ENCODE data around the gene TMEM132D.

The TMEM132D gene

GRCh38 chr12:129160282-129160681, 743.5 kb downstream of the TMEM132D start:
- H3K4me3 ChIP-seq (ENCODE audit: low read length): no peak overlapping the region
- H3K4me1 ChIP-seq (ENCODE audit: control insufficient read depth, insufficient read depth, low read length): no peaks in the 10 kb centered on the region
- H3K9ac ChIP-seq (ENCODE audit: low read length): no peak overlapping the region
- no peaks in the 10 kb centered on the region for H3K27me3 ChIP-seq (ENCODE audit: control insufficient read depth, insufficient read depth, low read length)
- no peaks in the 10 kb centered on the region for H3K9me3 ChIP-seq (ENCODE audit: control insufficient read depth, low read length)
- no peaks in the 10 kb centered on the region for H3K36me3 ChIP-seq (ENCODE audit: control insufficient read depth, insufficient read depth, low read length)

- Histone ChIP-seq H3K9ac (ENCODE audit: low read length) (no peak overlapping the region), H3K27me3 (ENCODE audit: control insufficient read depth, insufficient read depth, low read length) (no peaks in the 10 kb centered on the region), H3K4me3 (ENCODE audit: low read length) (no peak overlapping the region), H3K36me3 (ENCODE audit: control insufficient read depth, insufficient read depth, low read length) (no peaks in the 10 kb centered on the region), H3K9me3 (ENCODE audit: control insufficient read depth, low read length) (no peaks in the 10 kb centered on the region), H3K4me1 (ENCODE audit: control insufficient read depth, insufficient read depth, low read length) (no peaks in the 10 kb centered on the region)
Observed at GRCh38 chr12:129152351-129153104, 751.3 kb downstream of the TMEM132D start.

GRCh38 chr12:129150721-129151120, 753.1 kb downstream of the TMEM132D start:
- Histone ChIP-seq H3K9me3 (ENCODE audit: control insufficient read depth, low read length) (no peaks in the 10 kb centered on the region), H3K4me1 (ENCODE audit: control insufficient read depth, insufficient read depth, low read length) (no peaks in the 10 kb centered on the region), H3K9ac (ENCODE audit: low read length) (no peak overlapping the region), H3K4me3 (ENCODE audit: low read length) (no peak overlapping the region), H3K27me3 (ENCODE audit: control insufficient read depth, insufficient read depth, low read length) (no peaks in the 10 kb centered on the region), H3K36me3 (ENCODE audit: control insufficient read depth, insufficient read depth, low read length) (no peaks in the 10 kb centered on the region)

DNA sequence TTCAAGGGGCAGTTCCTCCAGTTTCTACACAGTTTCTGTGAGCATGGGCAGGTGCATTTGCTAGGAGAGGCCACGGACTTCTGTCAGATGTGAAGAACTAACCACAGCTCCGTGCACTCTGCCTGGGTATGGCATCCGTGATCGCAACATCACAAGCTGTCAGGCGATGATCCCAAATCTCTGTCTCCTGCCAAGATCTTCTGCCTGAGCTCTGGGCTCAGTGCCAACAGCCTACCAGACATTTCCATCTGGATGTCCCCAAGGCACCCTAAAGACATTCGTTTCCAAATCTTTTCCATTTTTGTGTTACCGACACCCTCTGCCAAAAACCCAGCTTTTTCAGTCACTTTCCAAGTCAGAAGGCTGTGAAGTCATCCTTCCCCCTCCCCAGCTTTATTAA, 758.4 kb downstream of the TMEM132D start:
- Histone ChIP-seq H3K36me3 (ENCODE audit: control insufficient read depth, insufficient read depth, low read length) (no peaks in the 10 kb centered on the region), H3K4me3 (ENCODE audit: low read length) (no peak overlapping the region), H3K27me3 (ENCODE audit: control insufficient read depth, insufficient read depth, low read length) (no peaks in the 10 kb centered on the region), H3K9ac (ENCODE audit: low read length) (no peak overlapping the region), H3K4me1 (ENCODE audit: control insufficient read depth, insufficient read depth, low read length) (no peaks in the 10 kb centered on the region), H3K9me3 (ENCODE audit: control insufficient read depth, low read length) (no peaks in the 10 kb centered on the region)

GRCh38 chr12:129138776-129139175, 765.0 kb downstream of the TMEM132D start:
- no peaks in the 10 kb centered on the region for H3K36me3 ChIP-seq (ENCODE audit: control insufficient read depth, insufficient read depth, low read length)

DNA sequence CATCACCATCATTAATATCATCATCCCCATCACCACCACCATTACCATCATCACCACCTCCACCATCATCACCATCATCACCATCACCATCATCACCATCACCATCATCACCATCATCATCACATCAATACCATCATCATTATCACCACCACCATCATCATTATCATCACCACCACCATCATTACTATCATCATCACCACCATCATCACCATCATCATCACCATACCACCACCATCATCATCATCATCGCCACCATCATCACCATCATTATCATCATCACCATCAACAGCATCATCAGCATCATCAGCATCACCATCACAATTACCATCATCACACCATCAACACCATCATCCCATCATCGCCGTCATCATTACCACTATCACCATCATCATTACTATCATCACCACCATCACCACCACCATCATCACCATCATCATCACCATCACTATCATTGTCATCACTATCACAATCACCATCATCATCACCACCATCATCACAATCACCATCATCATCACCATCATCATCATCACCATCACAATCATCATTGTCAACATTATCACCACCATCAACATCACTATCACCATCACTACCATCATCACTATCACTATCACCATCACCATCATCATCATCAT, 767.0 kb downstream of the TMEM132D start:
- no peaks in the 10 kb centered on the region for H3K36me3 ChIP-seq (ENCODE audit: control insufficient read depth, insufficient read depth, low read length)
- H3K4me3 ChIP-seq (ENCODE audit: low read length): no peak overlapping the region

More at GRCh38 chr12:129138776-129139175, 765.0 kb downstream of the TMEM132D start:
- Histone ChIP-seq H3K4me3 (ENCODE audit: low read length) (no peak overlapping the region), H3K4me1 (ENCODE audit: control insufficient read depth, insufficient read depth, low read length) (no peaks in the 10 kb centered on the region), H3K27me3 (ENCODE audit: control insufficient read depth, insufficient read depth, low read length) (no peaks in the 10 kb centered on the region), H3K9ac (ENCODE audit: low read length) (no peak overlapping the region), H3K9me3 (ENCODE audit: control insufficient read depth, low read length) (no peaks in the 10 kb centered on the region)

DNA sequence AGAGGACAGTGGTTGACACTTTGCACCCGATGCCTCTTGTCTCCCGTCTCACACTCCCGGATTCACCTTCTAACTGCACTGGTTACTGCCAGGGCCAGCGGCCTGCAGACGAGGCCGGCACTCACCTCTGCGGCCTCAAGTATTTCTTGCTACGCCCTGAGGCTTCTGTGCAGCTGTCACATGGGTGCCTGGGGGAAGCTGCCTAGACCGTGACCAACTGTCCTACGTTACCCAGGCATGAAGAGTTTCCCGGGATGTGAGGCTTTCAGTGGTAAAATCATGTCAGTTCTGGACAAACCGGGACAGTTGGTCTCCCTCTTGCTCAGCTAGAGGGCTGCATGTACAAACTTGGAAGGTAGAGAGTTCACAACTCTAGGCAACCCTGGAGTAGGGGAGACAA, 776.1 kb downstream of the TMEM132D start:
- Histone ChIP-seq H3K27me3 (ENCODE audit: control insufficient read depth, insufficient read depth, low read length) (no peaks in the 10 kb centered on the region), H3K36me3 (ENCODE audit: control insufficient read depth, insufficient read depth, low read length) (no peaks in the 10 kb centered on the region), H3K4me1 (ENCODE audit: control insufficient read depth, insufficient read depth, low read length) (no peaks in the 10 kb centered on the region), H3K4me3 (ENCODE audit: low read length) (no peak overlapping the region), H3K9ac (ENCODE audit: low read length) (no peak overlapping the region), H3K9me3 (ENCODE audit: control insufficient read depth, low read length) (no peaks in the 10 kb centered on the region)

More for the DNA sequence above, 767.0 kb downstream of the TMEM132D start:
- no peaks in the 10 kb centered on the region for H3K9me3 ChIP-seq (ENCODE audit: control insufficient read depth, low read length)
- no peak overlapping the region for H3K9ac ChIP-seq (ENCODE audit: low read length)
- no peaks in the 10 kb centered on the region for H3K27me3 ChIP-seq (ENCODE audit: control insufficient read depth, insufficient read depth, low read length)
- no peaks in the 10 kb centered on the region for H3K4me1 ChIP-seq (ENCODE audit: control insufficient read depth, insufficient read depth, low read length)

GRCh38 chr12:129127211-129127610, 776.6 kb downstream of the TMEM132D start:
- H3K27me3 ChIP-seq (ENCODE audit: control insufficient read depth, insufficient read depth, low read length): no peaks in the 10 kb centered on the region
- H3K9ac ChIP-seq (ENCODE audit: low read length): no peak overlapping the region
- no peaks in the 10 kb centered on the region for H3K4me1 ChIP-seq (ENCODE audit: control insufficient read depth, insufficient read depth, low read length)
- no peaks in the 10 kb centered on the region for H3K36me3 ChIP-seq (ENCODE audit: control insufficient read depth, insufficient read depth, low read length)
- H3K9me3 ChIP-seq (ENCODE audit: control insufficient read depth, low read length): no peaks in the 10 kb centered on the region
- H3K4me3 ChIP-seq (ENCODE audit: low read length): no peak overlapping the region

DNA sequence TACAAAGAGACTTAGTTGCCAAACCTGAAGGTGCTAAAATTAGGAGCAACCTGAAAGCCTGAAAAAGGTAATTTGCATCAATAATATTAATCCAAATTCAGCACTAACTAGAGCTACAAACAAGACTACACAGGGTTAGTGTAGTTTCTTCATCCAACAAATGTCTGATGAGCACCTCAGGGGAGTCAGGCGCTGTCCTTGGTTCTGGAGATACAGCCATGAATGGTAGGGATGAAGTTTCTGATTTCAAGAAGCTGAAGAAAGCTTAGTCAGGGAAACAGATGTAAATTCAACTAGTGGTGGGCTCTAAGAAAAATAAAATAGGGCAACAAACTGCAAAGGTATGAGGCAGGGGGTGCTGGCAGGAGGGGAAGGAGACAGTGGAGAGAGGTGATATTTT, 784.3 kb downstream of the TMEM132D start:
- no peaks in the 10 kb centered on the region for H3K27me3 ChIP-seq (ENCODE audit: control insufficient read depth, insufficient read depth, low read length)
- no peaks in the 10 kb centered on the region for H3K36me3 ChIP-seq (ENCODE audit: control insufficient read depth, insufficient read depth, low read length)
- H3K4me1 ChIP-seq (ENCODE audit: control insufficient read depth, insufficient read depth, low read length): no peaks in the 10 kb centered on the region
- H3K9ac ChIP-seq (ENCODE audit: low read length): no peak overlapping the region
- H3K4me3 ChIP-seq (ENCODE audit: low read length): no peak overlapping the region
- H3K9me3 ChIP-seq (ENCODE audit: control insufficient read depth, low read length): no peaks in the 10 kb centered on the region

DNA sequence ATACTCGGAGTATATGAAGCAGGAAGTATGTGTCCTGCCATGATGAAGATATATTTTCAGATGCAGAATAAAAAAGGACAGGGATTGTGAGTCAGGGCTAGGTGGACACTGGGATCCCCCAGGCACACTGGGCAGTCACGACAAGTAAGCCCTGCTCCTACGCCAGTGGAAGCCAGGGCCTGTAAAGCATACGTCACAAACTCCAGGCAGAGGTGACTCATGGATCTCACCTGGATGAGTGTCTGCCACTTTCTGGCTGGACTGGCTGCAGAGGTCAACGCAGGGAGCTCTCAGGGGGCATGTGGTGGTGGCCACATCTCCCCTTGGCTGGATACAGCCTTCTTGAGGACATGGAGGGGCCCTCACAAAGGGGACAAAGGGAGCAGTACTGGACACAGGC, 788.3 kb downstream of the TMEM132D start:
- Histone ChIP-seq H3K36me3 (ENCODE audit: control insufficient read depth, insufficient read depth, low read length) (no peaks in the 10 kb centered on the region), H3K27me3 (ENCODE audit: control insufficient read depth, insufficient read depth, low read length) (no peaks in the 10 kb centered on the region), H3K9ac (ENCODE audit: low read length) (no peak overlapping the region), H3K9me3 (ENCODE audit: control insufficient read depth, low read length) (no peaks in the 10 kb centered on the region), H3K4me1 (ENCODE audit: control insufficient read depth, insufficient read depth, low read length) (no peaks in the 10 kb centered on the region), H3K4me3 (ENCODE audit: low read length) (no peak overlapping the region)

- Histone ChIP-seq H3K36me3 (ENCODE audit: control insufficient read depth, insufficient read depth, low read length) (no peaks in the 10 kb centered on the region), H3K27me3 (ENCODE audit: control insufficient read depth, insufficient read depth, low read length) (no peaks in the 10 kb centered on the region), H3K9me3 (ENCODE audit: control insufficient read depth, low read length) (peaks cover 4% of the 10 kb centered on the region), H3K4me3 (ENCODE audit: low read length) (no peak overlapping the region), H3K4me1 (ENCODE audit: control insufficient read depth, insufficient read depth, low read length) (no peaks in the 10 kb centered on the region), H3K9ac (ENCODE audit: low read length) (no peak overlapping the region)
Observed at GRCh38 chr12:129110575-129110974, 793.2 kb downstream of the TMEM132D start.

GRCh38 chr12:129109174-129110001, 794.4 kb downstream of the TMEM132D start:
- Histone ChIP-seq H3K4me1 (ENCODE audit: control insufficient read depth, insufficient read depth, low read length) (no peaks in the 10 kb centered on the region), H3K9me3 (ENCODE audit: control insufficient read depth, low read length) (peaks cover 4% of the 10 kb centered on the region), H3K9ac (ENCODE audit: low read length) (no peak overlapping the region), H3K27me3 (ENCODE audit: control insufficient read depth, insufficient read depth, low read length) (no peaks in the 10 kb centered on the region), H3K4me3 (ENCODE audit: low read length) (no peak overlapping the region), H3K36me3 (ENCODE audit: control insufficient read depth, insufficient read depth, low read length) (no peaks in the 10 kb centered on the region)
